ENCODE results near the gene HNRNPM.
"Not testable (repeated sequence)": the region's sequence is repeated elsewhere in the genome, so short reads cannot be mapped to it uniquely, and the experiment has no call there.

The HNRNPM gene

GRCh38 chr19:8425331-8425730, 19.4 kb upstream of the HNRNPM start:
- DNase-seq = not testable (repeated sequence)

- no peak for DNase-seq
These were observed 18.5 kb upstream of the HNRNPM start for GRCh38 chr19:8426283-8426682.

- DNase-seq = no peak
These were observed 15.7 kb upstream of the HNRNPM start for GRCh38 chr19:8429044-8429443.

GRCh38 chr19:8429826-8430225, 14.9 kb upstream of the HNRNPM start:
- DNase-seq = no peak

GRCh38 chr19:8430650-8431049, 14.1 kb upstream of the HNRNPM start:
- DNase-seq = no peak

GRCh38 chr19:8438236-8438635, 6.5 kb upstream of the HNRNPM start:
- no peak for DNase-seq

- no peak for DNase-seq
These were observed 2.8 kb upstream of the HNRNPM start for GRCh38 chr19:8441725-8442544.

GRCh38 chr19:8444140-8444676, 567 bp upstream of the HNRNPM start:
- DNase-seq = not testable (repeated sequence)

GRCh38 chr19:8445488-8446001, 770 bp downstream of the HNRNPM start:
- peak; percentile 52 to 59 for DNase-seq

- no peak for DNase-seq
These were observed 1.4 kb downstream of the HNRNPM start for GRCh38 chr19:8446061-8446709.

- peak in 1 of 2 experiments; percentile 5 for DNase-seq
These were observed 5.1 kb downstream of the HNRNPM start for GRCh38 chr19:8449830-8450229.

GRCh38 chr19:8451377-8451776, 6.6 kb downstream of the HNRNPM start:
- no peak for DNase-seq

- DNase-seq = no peak
These were observed 7.1 kb downstream of the HNRNPM start for GRCh38 chr19:8451885-8452284.

GRCh38 chr19:8452446-8453123, 7.8 kb downstream of the HNRNPM start:
- no peak for DNase-seq

GRCh38 chr19:8453616-8454015, 8.8 kb downstream of the HNRNPM start:
- no peak for DNase-seq

- DNase-seq = no peak
These were observed 9.4 kb downstream of the HNRNPM start for GRCh38 chr19:8454218-8454617.

GRCh38 chr19:8455018-8455417, 10.2 kb downstream of the HNRNPM start:
- no peak for DNase-seq

- DNase-seq = no peak
These were observed 11.3 kb downstream of the HNRNPM start for GRCh38 chr19:8456064-8456463.

GRCh38 chr19:8457209-8457608, 12.4 kb downstream of the HNRNPM start:
- DNase-seq = no peak

GRCh38 chr19:8457827-8458226, 13.1 kb downstream of the HNRNPM start:
- DNase-seq = no peak

- DNase-seq = no peak
These were observed 13.6 kb downstream of the HNRNPM start for GRCh38 chr19:8458380-8458779.

GRCh38 chr19:8459095-8459494, 14.3 kb downstream of the HNRNPM start:
- DNase-seq = no peak

- no peak for DNase-seq
These were observed 14.9 kb downstream of the HNRNPM start for GRCh38 chr19:8459520-8460270.

All from activated CD4-positive, alpha-beta T cell treated with anti-CD3 and anti-CD28 coated beads, Interleukin-2, amount 50 U/mL, for 48 hours (primary cell).